GM23338 (cell line): ENCODE measurements around the gene CACNA1D. TPM values are rescaled to one million over a fixed set of nuclear protein-coding genes. Genes with fewer than 3 reads are reported as not detected.

Experiments
- ATAC-seq: fragments of 200-7000 bp; cut with Tn5 transposase; 3 replicates; pipeline ENCODE4 v1.9.1; 2020
- DNase-seq: peaks from one replicate; pipeline ENCODE4 v3.0.0-alpha.2; 2015; ENCODE audit warnings: low spot score
- H2AFZ ChIP-seq: fragments of 200-600 bp; sonication (generic); 2 replicates; pipeline ENCODE4 v1.8.0; 2016; ENCODE audit warnings: antibody characterized with exemption, mild to moderate bottlenecking, moderate library complexity
- H3F3A ChIP-seq: fragments of 200-600 bp; sonication (generic); replicated peaks from 2 replicates; pipeline ENCODE4 v1.8.0; 2017; ENCODE audit warnings: antibody characterized with exemption, mixed run types, low read depth
- H3K27ac ChIP-seq: fragments of 200-600 bp; sonication (generic); 2 replicates; pipeline ENCODE4 v1.6.1; 2016; ENCODE audit warnings: low read depth
- H3K27me3 ChIP-seq: fragments of 200-600 bp; sonication (generic); 2 replicates; pipeline ENCODE4 v1.8.0; 2016; ENCODE audit warnings: mild to moderate bottlenecking, mixed run types, moderate library complexity; ENCODE audit not compliant: insufficient read depth
- H3K36me3 ChIP-seq: fragments of 200-600 bp; sonication (generic); 2 replicates; pipeline ENCODE4 v1.8.0; 2016; ENCODE audit warnings: mild to moderate bottlenecking; ENCODE audit not compliant: insufficient read depth
- H3K4me1 ChIP-seq: fragments of 200-600 bp; sonication (generic); 2 replicates; pipeline ENCODE4 v1.8.0; 2016; ENCODE audit warnings: mild to moderate bottlenecking, moderate library complexity; ENCODE audit not compliant: insufficient read depth
- H3K4me2 ChIP-seq: fragments of 200-600 bp; sonication (generic); 2 replicates; pipeline ENCODE4 v1.7.1; 2017; ENCODE audit warnings: mixed run types
- H3K4me3 ChIP-seq: fragments of 200-600 bp; sonication (generic); 2 replicates; pipeline ENCODE4 v1.6.1; 2016; ENCODE audit warnings: mixed run types
- H3K79me2 ChIP-seq: fragments of 200-600 bp; sonication (generic); replicated peaks from 2 replicates; pipeline ENCODE4 v1.8.0; 2017; ENCODE audit warnings: mild to moderate bottlenecking; ENCODE audit not compliant: insufficient read depth
- H3K9me2 ChIP-seq: fragments of 200-600 bp; sonication (generic); 2 replicates; pipeline ENCODE4 v1.8.0; 2017; ENCODE audit not compliant: insufficient read depth
- H4K20me1 ChIP-seq: fragments of 200-600 bp; sonication (generic); replicated peaks from 2 replicates; pipeline ENCODE4 v1.8.0; 2017; ENCODE audit warnings: mild to moderate bottlenecking; ENCODE audit not compliant: insufficient read depth
- H3K27ac Mint-ChIP-seq: 2 replicates; pipeline ENCODE4 v1.8.0; 2020; ENCODE audit warnings: inconsistent platforms, mild to moderate bottlenecking, moderate library complexity, mixed read lengths
- H3K27me3 Mint-ChIP-seq: 3 replicates; pipeline ENCODE4 v1.8.0; 2022; ENCODE audit warnings: low read depth, mild to moderate bottlenecking, moderate library complexity, mixed read lengths, inconsistent platforms; ENCODE audit not compliant: insufficient read depth, poor library complexity
- H3K36me3 Mint-ChIP-seq: 3 replicates; pipeline ENCODE4 v1.8.0; 2021; ENCODE audit warnings: low read depth, mild to moderate bottlenecking, inconsistent platforms, moderate library complexity, mixed read lengths
- H3K4me1 Mint-ChIP-seq: 3 replicates; pipeline ENCODE4 v1.8.0; 2020; ENCODE audit warnings: mild to moderate bottlenecking, inconsistent platforms, mixed read lengths
- H3K4me3 Mint-ChIP-seq: 3 replicates; pipeline ENCODE4 v1.8.0; 2021; ENCODE audit warnings: moderate library complexity, mild to moderate bottlenecking, inconsistent platforms, mixed read lengths
- H3K9me3 Mint-ChIP-seq: 3 replicates; pipeline ENCODE4 v1.8.0; 2020; ENCODE audit warnings: moderate library complexity, mild to moderate bottlenecking, inconsistent platforms, mixed read lengths
- CREB1 ChIP-seq: fragments of 250-450 bp; sonication (Bioruptor Pico); IDR thresholded peaks from 2 replicates; pipeline ENCODE4 v1.5.0; 2020; ENCODE audit warnings: low read depth, mild to moderate bottlenecking, moderate library complexity
- CTCF ChIP-seq, 2 experiments: fragments of 200-600 bp in 1 of 2; sonication (generic) in 1 of 2; conservative IDR thresholded peaks; 2 replicates each; pipeline versions ENCODE4 v1.5.1 to v1.6.1; 2016 to 2017; ENCODE audit warnings: antibody characterized with exemption in 2 of 2, low read depth in 2 of 2, mild to moderate bottlenecking in 2 of 2, moderate library complexity in 1 of 2
- ETS1 ChIP-seq: IDR thresholded peaks from 2 replicates; pipeline ENCODE4 v1.6.1; 2016; ENCODE audit warnings: antibody characterized with exemption
- EZH2 ChIP-seq: fragments of 200-600 bp; sonication (generic); IDR thresholded peaks from one replicate; pipeline ENCODE4 v1.8.0; 2017; ENCODE audit warnings: antibody characterized with exemption, mild to moderate bottlenecking, low read depth; ENCODE audit not compliant: unreplicated experiment
- EZH2phosphoT487 ChIP-seq: fragments of 200-600 bp; sonication (generic); IDR thresholded peaks from one replicate; pipeline ENCODE4 v1.8.1; 2018; ENCODE audit warnings: antibody characterized with exemption; ENCODE audit not compliant: unreplicated experiment
- JUNB ChIP-seq: IDR thresholded peaks from one replicate; pipeline ENCODE4 v1.6.1; 2016; ENCODE audit warnings: antibody characterized with exemption; ENCODE audit not compliant: unreplicated experiment
- NANOG ChIP-seq: IDR thresholded peaks from 2 replicates; pipeline ENCODE4 v1.6.1; 2016; ENCODE audit warnings: antibody characterized with exemption, borderline replicate concordance
- POLR2AphosphoS5 ChIP-seq: IDR thresholded peaks from 2 replicates; pipeline ENCODE4 v1.6.1; 2016; ENCODE audit warnings: antibody characterized with exemption, low read depth
- REST ChIP-seq: IDR thresholded peaks from one replicate; pipeline ENCODE4 v1.6.1; 2018; ENCODE audit warnings: antibody characterized with exemption; ENCODE audit not compliant: unreplicated experiment
- STAT1 ChIP-seq: IDR thresholded peaks from one replicate; pipeline ENCODE4 v1.6.1; 2016; ENCODE audit warnings: antibody characterized with exemption; ENCODE audit not compliant: unreplicated experiment
- ZNF114 ChIP-seq: fragments of 250-450 bp; sonication (Bioruptor Pico); IDR thresholded peaks from 2 replicates; pipeline ENCODE4 v1.5.0; 2020; ENCODE audit warnings: mild to moderate bottlenecking, moderate library complexity
- ZNF331 ChIP-seq: fragments of 250-450 bp; sonication (Bioruptor Pico); IDR thresholded peaks from 2 replicates; pipeline ENCODE4 v1.5.0; 2020; ENCODE audit warnings: low read depth, mild to moderate bottlenecking, moderate library complexity
- polyA plus RNA-seq: library from polyadenylated mRNA; unstranded; fragments of >200 nt; fragmentation: Nextera tagmentation; extraction: Ambion mirVana; gene quantifications from 2 replicates; pipeline ENCODE4 v1.2.1, GENCODE V29; 2016
- total RNA-seq: library from RNA; depleted of rRNA; stranded (reverse); fragments of >200 nt; shearing (Covaris generic); gene quantifications from 2 replicates; pipeline ENCODE4 v1.2.3, GENCODE V29; 2014
- TF ChIP-seq, protein P1 (sequence below): fragments of 250-450 bp; sonication (Bioruptor Pico); IDR thresholded peaks from 2 replicates; pipeline ENCODE4 v1.5.0; 2020; ENCODE audit warnings: mild to moderate bottlenecking, moderate library complexity

The CACNA1D gene
- total and polyA plus RNA-seq, 2 experiments from 2014 or later, result 1.7 to 1.8 TPM

GRCh38 chr3:53809267-53809666 is 314.9 kb downstream of the CACNA1D start:
- no peak for DNase-seq
- TF ChIP-seq EZH2, result no peak
- TF ChIP-seq REST, result no peak
- no peak for TF ChIP-seq ZNF114 (CRISPR knock-in tag)
- TF ChIP-seq STAT1, result no peak
- no peak for TF ChIP-seq NANOG
- no peak for TF ChIP-seq JUNB
- no peak for TF ChIP-seq CTCF (conservative IDR thresholded peaks at IDR 0.05; ENCODE audit: low read depth in 2 of 2)
- no peak for TF ChIP-seq ETS1
- TF ChIP-seq ZNF331 (CRISPR knock-in tag), result no peak
- TF ChIP-seq CREB1 (CRISPR knock-in tag), result no peak
- no peak for TF ChIP-seq EZH2phosphoT487
- TF ChIP-seq POLR2AphosphoS5, result no peak
- TF ChIP-seq, protein P1, sequence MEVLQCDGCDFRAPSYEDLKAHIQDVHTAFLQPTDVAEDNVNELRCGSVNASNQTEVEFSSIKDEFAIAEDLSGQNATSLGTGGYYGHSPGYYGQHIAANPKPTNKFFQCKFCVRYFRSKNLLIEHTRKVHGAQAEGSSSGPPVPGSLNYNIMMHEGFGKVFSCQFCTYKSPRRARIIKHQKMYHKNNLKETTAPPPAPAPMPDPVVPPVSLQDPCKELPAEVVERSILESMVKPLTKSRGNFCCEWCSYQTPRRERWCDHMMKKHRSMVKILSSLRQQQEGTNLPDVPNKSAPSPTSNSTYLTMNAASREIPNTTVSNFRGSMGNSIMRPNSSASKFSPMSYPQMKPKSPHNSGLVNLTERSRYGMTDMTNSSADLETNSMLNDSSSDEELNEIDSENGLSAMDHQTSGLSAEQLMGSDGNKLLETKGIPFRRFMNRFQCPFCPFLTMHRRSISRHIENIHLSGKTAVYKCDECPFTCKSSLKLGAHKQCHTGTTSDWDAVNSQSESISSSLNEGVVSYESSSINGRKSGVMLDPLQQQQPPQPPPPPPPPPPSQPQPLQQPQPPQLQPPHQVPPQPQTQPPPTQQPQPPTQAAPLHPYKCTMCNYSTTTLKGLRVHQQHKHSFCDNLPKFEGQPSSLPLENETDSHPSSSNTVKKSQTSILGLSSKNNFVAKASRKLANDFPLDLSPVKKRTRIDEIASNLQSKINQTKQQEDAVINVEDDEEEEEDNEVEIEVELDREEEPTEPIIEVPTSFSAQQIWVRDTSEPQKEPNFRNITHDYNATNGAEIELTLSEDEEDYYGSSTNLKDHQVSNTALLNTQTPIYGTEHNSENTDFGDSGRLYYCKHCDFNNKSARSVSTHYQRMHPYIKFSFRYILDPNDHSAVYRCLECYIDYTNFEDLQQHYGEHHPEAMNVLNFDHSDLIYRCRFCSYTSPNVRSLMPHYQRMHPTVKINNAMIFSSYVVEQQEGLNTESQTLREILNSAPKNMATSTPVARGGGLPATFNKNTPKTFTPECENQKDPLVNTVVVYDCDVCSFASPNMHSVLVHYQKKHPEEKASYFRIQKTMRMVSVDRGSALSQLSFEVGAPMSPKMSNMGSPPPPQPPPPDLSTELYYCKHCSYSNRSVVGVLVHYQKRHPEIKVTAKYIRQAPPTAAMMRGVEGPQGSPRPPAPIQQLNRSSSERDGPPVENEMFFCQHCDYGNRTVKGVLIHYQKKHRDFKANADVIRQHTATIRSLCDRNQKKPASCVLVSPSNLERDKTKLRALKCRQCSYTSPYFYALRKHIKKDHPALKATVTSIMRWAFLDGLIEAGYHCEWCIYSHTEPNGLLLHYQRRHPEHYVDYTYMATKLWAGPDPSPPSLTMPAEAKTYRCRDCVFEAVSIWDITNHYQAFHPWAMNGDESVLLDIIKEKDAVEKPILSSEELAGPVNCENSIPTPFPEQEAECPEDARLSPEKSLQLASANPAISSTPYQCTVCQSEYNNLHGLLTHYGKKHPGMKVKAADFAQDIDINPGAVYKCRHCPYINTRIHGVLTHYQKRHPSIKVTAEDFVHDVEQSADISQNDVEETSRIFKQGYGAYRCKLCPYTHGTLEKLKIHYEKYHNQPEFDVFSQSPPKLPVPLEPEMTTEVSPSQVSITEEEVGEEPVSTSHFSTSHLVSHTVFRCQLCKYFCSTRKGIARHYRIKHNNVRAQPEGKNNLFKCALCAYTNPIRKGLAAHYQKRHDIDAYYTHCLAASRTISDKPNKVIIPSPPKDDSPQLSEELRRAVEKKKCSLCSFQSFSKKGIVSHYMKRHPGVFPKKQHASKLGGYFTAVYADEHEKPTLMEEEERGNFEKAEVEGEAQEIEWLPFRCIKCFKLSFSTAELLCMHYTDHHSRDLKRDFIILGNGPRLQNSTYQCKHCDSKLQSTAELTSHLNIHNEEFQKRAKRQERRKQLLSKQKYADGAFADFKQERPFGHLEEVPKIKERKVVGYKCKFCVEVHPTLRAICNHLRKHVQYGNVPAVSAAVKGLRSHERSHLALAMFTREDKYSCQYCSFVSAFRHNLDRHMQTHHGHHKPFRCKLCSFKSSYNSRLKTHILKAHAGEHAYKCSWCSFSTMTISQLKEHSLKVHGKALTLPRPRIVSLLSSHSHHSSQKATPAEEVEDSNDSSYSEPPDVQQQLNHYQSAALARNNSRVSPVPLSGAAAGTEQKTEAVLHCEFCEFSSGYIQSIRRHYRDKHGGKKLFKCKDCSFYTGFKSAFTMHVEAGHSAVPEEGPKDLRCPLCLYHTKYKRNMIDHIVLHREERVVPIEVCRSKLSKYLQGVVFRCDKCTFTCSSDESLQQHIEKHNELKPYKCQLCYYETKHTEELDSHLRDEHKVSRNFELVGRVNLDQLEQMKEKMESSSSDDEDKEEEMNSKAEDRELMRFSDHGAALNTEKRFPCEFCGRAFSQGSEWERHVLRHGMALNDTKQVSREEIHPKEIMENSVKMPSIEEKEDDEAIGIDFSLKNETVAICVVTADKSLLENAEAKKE (CRISPR knock-in tag), result no peak

More at GRCh38 chr3:53809267-53809666, 314.9 kb downstream of the CACNA1D start:
- H4K20me1 ChIP-seq, result no peaks in the 10 kb centered on the region
- no peak overlapping the region for H3K4me2 ChIP-seq
- no peaks in the 10 kb centered on the region for H3K79me2 ChIP-seq
- H3K27ac ChIP-seq, result no peak overlapping the region
- Mint-ChIP-seq H3K4me1 (peaks cover 10% of the 10 kb centered on the region), H3K4me3 (no peak overlapping the region), H3K9me3 (no peaks in the 10 kb centered on the region), H3K27me3 (peaks cover 4% of the 10 kb centered on the region), H3K27ac (no peak overlapping the region), H3K36me3 (no peaks in the 10 kb centered on the region)
- ATAC-seq, result no peak
- H3F3A ChIP-seq, result no peaks in the 10 kb centered on the region
- H3K36me3 ChIP-seq, result no peaks in the 10 kb centered on the region
- H2AFZ ChIP-seq, result no peak overlapping the region
- H3K9me2 ChIP-seq, result no peaks in the 10 kb centered on the region
- no peak overlapping the region for H3K4me3 ChIP-seq
- no peaks in the 10 kb centered on the region for H3K4me1 ChIP-seq
- H3K27me3 ChIP-seq, result no peaks in the 10 kb centered on the region
